ENCODE results near the gene FLNB.

Gene FLNB

DNA sequence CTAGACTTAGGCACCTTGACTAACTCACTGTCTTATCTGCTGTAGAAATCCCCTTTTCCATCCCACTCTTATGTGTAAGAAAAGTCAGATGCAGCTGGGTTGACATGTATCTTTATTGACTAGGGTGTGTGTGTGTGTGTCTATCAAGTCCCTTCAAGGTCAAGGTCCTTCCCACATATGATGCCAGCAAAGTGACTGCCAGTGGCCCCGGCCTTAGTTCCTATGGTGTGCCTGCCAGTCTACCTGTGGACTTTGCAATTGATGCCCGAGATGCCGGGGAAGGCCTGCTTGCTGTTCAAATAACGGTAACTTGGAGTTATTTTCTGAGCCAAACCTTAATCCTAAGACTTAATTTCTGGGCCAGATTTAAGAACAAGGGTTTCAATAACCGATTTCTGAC, 126.2 kb downstream of the FLNB start:
- no peak for DNase-seq

DNA sequence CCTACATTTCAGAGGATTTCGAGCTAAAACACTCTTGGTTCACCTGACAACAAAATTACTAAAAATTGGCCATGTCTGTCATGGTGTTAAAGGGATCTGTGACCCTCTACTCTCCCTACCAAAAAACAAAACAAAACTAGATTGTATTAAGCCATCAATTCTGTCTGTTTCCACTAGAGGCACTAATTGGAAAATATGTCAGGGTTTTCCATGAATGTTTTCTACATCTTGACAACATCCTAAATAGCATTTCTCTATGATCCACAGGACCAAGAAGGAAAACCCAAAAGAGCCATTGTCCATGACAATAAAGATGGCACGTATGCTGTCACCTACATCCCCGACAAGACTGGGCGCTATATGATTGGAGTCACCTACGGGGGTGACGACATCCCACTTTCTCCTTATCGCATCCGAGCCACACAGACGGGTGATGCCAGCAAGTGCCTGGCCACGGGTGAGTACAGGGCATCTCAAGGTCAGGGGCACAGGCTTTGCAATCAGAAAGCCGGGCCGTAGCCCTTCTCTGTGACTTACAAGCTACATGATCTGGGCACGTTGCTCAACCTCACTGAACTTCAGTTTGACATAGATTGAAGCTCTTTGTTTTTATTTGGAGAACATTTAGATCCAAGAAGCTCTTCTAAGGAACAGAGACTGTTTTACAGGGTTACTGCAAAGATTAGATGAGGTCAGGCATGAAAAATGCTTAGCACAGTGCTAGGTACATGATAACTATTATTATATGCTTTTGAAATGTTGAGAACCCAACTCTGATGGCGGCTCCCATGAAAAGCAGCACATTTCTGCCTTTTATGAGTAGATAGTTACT, 127.7 kb downstream of the FLNB start:
- no peak for DNase-seq

DNA sequence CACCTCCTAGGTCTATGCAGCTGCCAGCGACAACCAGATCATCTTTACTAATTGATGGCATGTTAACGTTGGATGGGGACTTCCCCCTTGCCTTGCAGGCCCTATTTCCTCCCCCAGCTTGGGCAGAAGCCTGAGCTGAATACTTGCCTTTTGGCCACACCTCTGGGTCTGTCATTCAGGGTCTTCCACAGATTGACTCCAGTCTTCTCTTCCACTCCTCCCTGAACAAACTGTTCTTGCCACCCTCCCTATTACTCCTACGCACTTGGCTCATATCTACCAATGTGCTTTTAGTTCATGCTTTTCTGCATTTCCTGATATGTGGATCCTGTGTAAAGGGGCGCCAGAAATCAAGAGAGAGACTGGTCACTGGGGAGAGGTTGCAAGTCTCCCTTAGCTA, 129.1 kb downstream of the FLNB start:
- no peak for DNase-seq

DNA sequence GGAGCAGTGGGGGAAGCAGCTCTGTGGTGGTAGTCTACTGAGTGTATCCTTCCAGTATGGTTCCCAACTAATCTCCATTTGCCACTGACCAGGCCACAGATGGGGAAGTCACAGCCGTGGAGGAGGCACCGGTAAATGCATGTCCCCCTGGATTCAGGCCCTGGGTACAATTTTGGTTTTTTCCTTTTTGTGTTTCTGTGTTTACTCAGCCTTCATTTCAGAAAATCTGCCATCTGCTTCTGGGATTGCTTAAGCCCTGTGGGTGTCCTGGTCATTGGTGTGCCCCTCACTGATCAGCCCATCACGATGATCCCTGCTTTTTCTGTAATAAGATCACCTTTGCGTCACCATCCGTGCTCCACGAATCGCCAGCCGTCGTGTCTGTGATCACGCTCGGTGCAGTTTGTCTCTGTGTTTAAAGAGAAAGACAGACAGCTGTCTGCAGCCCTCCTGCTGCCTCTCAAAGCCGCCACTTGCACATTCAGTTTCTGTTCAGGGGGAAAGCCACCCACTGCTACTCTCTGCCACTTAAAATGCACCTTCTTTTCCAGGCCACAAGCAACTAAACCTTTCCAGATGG, 133.6 kb downstream of the FLNB start:
- no peak for DNase-seq

DNA sequence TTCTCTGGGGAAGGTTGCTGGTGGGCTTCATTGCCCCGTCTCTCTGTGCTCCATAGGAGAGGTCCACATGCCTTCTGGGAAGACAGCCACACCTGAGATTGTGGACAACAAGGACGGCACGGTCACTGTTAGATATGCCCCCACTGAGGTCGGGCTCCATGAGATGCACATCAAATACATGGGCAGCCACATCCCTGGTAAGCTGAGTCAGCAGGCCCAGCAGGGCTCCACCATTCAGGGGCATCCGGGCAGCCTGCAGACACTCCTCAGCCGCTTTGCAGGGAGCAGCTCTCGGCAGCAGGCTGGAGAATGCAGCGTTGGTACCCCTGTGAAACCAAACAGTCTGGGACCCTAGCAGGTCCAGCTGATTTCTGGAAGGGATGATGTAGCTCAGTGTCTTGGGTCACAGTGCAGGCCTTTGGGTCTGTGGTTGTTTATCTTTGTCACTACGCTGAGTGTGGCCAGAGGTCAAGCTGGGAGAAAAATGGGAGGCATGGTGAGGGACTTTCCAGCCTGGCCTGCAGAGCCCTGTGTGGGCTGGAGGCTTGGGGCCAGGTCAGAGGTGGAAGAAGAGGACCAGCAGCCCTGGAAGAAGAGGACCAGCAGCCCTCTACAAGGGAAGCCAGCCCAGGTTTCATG, 135.3 kb downstream of the FLNB start:
- DNase-seq, result no peak

DNA sequence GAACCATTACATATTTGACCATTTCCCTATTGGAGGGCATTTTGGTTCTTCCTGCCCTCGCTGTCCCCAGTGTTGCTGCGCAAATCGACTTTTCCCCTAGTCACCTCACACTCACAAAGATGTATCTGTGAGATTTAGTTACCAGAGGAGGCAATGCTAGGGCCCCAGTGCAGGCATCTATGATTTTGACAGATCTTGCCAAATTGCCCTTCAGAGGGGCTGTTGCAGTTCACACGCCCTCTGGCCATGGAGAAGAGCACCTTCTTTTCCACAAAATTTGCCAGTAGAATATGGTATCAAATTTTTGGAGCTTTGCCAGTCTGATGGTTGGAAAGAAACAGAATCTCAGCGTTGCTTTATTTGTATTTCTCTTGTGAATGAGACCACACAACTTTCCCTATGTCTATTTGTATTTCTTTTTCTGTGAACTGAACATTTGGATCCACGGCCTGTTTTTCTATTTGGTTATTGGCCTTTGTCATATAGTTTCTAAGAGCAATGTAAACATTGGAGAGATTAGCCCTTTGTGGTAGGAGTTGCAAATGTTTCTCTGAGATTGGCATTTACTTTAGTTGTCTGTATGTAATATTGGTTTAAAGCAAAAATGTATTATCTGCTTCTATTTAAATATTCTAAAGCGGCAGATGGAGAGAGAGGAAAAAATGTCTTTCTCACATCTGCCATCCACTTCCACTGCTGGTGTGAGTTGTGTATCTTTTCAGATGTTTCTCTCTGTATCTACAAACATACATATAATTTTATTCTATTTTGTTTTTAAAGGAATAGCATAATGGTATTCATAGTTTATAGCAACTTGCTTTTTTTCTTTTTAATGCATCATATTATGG, 136.5 kb downstream of the FLNB start:
- no peak for DNase-seq

DNA sequence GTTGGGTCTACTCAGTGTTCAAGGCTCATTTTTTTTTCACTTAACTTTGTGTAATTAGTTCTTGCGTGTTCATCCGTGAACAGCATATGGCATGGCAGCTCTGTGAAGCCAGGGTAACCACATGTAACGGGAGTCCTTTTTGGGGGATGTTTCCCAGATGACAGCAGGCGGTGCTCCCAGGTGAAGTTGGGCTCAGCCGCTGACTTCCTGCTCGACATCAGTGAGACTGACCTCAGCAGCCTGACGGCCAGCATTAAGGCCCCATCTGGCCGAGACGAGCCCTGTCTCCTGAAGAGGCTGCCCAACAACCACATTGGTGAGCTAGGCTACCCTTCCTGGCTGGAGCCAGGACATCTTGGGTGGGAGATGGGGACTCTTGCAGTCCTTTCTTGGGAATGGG, 139.8 kb downstream of the FLNB start:
- DNase-seq, result no peak

DNA sequence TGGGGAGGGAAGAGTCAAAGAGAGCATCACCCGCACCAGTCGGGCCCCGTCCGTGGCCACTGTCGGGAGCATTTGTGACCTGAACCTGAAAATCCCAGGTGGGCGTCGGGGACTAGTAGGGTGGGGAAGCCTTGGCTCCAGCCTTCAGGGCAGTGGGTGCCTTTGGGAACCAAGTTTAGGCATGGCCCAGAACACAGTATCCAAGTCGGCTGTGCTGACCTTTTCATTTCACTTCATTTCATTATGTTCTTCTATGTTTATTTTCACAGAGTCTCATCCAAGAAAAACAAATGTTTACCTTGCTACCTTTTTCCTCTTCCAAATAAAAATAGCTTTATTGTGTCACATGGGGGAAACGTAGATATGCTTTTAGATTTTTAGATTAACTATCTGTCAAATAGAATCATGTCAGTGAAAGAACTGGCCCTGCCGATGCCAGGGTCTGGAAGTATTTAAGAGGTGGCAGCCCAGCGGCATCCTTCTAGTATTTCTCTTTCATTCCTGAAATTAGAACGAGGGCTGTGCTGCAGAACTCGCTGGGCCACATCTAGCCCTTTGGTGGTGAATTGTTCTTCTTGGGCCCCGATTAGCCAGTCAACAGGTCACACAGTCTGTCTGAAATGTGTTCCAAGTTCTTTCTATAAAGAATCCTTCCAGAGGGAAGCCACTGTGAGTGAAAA, 142.0 kb downstream of the FLNB start:
- DNase-seq, result no peak

DNA sequence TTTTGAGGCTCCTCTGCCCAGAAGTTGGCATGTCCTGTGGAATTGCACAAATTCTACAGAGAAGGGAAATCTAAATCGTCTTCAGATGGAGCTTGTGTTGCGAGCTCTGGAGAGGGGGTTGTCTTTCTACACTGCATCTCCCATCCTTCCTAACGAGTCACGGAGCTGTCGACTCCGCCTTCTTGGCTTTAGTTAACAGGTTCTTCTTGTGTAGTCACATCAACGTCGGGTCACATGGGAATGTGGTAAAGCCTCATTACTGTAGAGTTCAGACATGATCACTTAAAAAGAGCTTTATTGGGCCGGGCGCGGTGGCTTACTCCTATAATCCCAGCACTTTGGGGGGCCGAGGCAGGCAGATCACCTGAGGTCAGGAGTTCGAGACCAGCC, 142.6 kb downstream of the FLNB start:
- no peak for DNase-seq

DNA sequence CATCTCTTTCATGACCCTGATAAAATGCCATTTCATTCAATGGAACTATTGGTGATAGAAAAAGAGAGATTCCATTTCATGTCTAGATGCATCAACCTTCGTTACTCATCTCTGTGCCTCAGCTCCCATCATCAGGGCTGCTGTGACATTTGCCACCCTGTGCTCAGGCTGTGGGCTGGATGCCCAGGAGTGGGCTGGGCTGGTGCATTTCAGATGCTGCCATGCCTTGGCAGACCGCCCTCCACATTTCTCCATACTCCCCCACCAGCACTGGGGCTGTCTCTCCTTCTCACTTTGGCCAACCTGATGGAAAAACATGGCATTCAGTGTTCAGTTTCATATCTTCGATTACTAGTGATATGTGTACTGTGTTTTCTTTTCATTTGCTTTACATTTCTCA, 143.4 kb downstream of the FLNB start:
- peak in 47 of 56 donors; percentile 4 to 80 (median 41) for DNase-seq

DNA sequence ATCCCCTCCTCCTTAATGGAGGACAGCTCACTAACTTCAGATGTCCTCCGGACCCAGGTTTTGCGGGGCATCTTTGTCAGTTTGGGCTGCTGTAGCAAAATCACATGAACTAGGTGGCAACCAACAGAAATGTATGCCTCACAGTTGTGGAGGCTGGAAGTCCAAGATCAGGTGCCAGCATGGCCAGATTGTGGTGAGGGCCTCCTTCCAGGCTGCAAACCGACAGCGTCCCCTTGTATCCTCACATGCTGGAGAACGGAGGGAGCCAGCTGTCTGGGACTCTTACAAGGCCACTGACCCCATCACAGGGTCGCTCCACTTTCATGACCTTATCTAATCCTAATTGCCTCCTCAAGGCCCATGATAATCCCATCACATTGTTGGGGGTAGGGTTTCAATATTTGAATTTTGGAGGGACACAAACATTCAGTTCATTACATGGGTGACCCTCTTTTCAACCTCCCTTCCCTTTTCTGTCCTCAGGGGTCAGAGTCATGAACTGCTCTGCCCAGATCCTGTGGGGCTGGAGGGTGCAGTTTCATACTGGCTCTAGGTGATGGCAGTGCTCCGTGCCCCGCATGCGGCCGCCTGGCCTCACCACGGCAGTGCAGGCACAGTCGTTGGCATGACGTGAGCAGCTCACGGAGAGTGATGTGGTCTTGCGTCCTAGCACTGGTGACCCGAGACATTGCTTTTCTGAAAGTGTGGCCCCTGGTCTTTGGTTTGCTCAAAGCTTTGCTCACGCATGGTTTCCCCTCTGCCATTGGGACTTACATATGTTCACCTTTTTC, 144.2 kb downstream of the FLNB start:
- DNase-seq, result no peak

DNA sequence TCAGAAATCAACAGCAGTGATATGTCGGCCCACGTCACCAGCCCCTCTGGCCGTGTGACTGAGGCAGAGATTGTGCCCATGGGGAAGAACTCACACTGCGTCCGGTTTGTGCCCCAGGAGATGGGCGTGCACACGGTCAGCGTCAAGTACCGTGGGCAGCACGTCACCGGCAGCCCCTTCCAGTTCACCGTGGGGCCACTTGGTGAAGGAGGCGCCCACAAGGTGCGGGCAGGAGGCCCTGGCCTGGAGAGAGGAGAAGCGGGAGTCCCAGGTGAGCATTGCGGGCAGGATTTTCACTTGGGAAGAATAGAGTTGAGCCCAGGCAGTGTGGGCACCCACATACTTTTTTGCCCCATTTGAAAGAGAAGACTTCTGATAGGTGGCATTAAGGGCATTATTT, 145.1 kb downstream of the FLNB start:
- DNase-seq, result no peak

DNA sequence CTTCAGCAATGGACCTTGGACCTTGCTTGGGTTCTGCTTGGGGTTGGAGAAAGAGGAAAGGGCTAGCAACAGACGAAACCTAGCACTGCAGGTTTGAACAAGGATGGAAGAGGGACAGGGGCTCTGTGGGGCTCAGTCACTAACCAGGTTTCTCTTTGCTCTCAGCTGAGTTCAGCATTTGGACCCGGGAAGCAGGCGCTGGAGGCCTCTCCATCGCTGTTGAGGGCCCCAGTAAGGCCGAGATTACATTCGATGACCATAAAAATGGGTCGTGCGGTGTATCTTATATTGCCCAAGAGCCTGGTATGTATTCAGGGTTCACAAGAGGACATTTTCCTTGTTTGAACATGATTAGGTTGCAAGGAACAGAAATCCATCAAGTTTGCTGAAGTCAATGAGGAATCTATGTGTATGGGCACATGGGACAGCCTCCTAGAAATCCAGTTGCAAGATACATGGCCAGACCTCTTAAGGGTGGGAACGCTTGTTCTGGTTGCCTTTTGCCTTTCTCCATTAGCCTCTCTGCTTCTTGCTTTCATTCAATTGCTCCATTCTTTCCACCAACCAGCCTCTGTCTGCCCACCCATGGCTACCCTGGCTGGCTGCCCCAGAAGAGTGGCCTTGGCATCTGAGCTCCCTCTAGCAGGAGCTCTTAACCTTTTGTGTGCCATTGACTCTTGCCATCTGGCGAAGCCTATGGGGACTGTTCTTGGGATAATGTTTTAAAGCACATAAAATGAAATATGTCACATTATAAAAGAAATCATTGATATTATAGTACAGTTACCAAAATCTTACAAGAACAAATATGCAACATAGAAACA, 146.6 kb downstream of the FLNB start:
- DNase-seq, result peak in 11 of 56 donors; percentile 15 to 30 (median 20)

DNA sequence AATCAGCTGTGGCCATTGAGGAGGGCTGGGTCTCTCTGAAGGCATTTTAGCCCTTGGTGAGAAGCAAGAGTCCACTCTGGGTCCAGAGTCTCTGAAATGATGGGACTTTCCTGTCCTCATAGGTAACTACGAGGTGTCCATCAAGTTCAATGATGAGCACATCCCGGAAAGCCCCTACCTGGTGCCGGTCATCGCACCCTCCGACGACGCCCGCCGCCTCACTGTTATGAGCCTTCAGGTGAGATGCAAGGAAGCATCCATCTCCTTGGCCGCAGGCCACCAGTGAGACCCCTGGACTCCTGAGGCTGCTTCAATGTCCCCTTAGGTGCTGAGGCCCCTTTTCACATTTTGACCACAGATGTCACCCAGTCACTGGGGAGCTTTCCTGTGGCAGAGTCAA, 147.6 kb downstream of the FLNB start:
- DNase-seq, result no peak

DNA sequence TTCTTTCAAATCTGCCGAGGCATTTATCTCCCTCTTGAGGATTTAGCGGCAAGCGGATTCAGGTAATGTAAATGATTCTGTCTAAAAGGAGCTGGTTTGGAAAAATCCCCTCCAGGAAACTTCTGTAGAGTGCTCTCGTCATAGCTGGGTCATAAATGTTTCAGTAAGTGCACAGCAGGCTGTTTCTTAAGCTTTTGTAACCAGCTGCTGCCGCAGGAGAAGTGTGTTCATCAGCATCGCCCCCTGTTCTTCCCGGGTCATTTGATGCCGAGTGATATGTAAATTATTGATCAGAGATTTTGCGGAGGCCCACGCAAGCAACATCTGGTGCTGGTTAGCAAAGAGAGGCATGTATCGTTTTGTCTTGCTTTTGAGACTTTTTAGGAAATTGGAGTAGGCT, 149.5 kb downstream of the FLNB start:
- no peak for DNase-seq

DNA sequence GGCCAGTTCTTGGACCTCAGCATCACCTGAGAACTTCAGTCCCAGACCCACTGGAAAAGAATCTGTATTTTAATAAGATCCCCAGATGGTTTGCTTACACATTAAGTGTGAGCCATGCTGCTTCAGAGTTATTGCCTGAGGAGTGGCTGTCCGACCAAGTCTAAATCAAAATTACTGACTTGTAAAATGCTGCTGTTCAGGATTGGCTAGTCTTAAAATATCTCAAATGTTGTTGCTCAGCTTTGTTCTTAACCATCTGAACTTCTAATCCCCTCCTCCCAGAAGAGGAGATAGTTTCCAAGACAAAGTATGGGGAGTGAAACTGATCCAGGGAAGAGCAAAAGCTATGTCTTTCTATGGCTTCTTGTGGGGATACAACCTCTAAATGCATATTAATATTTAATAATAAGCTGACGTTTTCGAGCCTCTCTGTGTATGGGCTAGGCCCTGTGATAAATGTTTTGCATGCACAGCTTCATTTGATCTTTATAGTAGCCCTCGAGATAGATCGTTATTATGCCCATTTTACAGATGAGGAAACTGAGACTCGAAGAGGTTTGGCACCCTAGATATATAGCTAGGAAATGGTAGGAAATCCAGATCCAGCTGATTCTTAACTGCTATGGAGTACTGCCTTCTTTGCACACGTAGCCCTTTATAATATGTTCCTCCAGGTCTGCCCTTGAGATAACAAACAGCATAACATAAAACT, 150.4 kb downstream of the FLNB start:
- DNase-seq, result no peak

DNA sequence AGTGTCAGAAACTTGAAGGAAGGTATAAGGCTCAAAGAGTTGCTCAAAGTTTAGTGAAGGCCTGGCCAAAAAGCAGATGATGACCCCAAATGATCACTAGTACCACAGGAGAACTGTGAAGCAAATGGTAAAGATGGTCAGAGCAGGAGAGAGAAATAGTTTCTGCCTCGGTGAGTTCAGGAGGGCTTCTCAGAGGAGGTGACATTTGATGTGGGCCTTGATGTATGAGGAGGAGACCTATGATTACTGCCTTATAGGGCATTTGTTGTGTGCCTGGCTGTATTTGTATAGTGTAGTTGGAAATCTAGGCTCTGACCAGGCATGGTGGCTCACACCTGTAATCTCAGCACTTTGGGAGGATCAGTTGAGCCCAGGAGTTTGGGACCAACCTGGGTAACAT, 152.2 kb downstream of the FLNB start:
- no peak for DNase-seq
